Activated CD4-positive, CD25-positive, alpha-beta regulatory T cell treated with anti-CD3 and anti-CD28 coated beads, Interleukin-2, amount 50 U/mL, for 24 hours (primary cell): Measurements from ENCODE around the gene TDRD5.
A peak's percentile ranks its signal among the peaks of the same experiment; 100 is the strongest.
"Not testable (repeated sequence)": the region's sequence is repeated elsewhere in the genome, so short reads cannot be mapped to it uniquely, and the experiment has no call there.

Source experiments
- ATAC-seq, 2 donors: fragments of 150-1000 bp; cut with Tn5 transposase; one replicate each; pipeline ENCODE4 v1.10.0; 2021; ENCODE audit warnings: mild to moderate bottlenecking in 1 of 2, moderate library complexity in 1 of 2

Gene TDRD5

DNA sequence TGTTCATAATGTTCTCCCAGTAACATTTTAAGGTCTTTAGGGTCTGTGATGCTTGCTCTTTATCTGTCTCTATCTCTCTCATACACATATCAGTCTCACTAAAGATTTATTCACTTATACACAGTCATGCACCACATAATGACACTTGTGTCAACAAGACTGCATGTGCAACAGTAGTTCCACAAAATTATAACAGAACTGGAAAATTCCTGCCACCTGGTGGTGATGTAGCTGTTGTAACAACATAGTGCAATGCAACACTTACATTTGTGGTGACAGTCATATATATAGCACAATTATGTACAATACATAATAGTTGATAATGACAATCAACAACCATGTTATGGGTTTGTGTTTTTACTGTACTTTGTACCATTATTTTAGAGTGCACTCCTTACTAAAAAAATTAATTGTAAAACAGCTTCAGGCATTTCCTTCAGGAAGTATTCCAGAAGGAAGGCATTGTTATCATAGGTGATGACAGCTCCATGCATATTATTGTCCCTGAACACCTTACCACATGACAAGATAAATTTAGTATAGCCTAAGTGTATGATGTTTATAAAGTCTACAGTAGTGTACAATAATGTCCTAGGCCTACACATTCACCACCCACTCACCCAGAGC is 8.1 kb downstream of the TDRD5 start:
- no peak for ATAC-seq

DNA sequence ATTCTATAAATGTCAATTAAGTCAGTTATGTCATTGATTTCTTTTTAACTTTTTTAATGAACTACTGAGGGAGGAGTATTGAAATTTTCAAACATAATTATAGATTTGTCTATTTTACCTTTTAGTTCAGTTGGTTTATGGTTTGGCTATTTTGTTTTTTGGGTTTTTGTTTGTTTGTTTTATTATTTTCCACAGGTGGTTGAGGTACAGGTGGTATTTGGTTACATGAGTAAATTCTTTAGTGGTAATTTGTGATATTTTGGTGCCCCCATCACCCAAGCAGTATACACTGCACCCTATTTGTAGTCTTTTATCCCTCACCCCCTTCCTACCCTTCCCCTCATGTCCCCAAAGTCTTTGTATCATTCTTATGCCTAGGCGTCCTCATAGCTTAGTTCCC is 9.5 kb downstream of the TDRD5 start:
- no peak for ATAC-seq

DNA sequence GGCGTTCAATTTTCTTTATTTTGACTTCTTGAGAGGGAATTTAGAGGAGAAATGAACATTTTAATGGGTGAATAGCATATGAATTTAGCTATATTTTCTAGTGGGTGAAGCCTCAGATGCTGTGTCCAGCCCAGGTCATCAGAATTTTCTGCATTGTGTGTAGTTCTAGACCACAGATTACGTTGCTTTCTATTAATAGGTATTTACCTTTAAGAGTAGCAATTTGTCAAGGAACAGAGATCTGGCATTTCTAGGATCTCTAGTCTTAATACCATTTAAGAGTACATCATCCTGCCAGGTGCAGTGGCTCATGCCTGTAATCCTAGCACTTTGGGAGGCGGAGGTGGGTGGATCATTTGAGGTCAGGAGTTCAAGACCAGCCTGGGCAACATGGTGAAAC is 20.7 kb downstream of the TDRD5 start:
- no peak for ATAC-seq

DNA sequence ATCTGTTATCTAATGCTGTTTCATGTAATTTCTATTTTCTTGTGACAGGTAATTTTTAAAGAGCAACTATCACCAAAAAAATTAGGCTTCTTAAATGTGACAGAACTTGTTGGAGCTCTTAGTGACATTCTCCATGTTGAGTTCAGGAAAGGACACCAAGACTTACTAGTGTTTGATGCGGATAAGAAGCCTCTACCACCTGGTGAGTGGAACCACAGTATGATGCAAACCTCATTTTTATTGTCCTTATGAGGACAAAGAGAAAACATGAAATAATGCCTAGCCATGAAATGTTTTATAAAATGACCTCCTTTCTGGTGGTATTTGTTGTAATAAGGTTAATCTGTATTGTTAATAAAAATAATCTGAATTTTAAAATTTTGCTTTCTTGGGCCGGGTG is 39.1 kb downstream of the TDRD5 start:
- no peak for ATAC-seq

DNA sequence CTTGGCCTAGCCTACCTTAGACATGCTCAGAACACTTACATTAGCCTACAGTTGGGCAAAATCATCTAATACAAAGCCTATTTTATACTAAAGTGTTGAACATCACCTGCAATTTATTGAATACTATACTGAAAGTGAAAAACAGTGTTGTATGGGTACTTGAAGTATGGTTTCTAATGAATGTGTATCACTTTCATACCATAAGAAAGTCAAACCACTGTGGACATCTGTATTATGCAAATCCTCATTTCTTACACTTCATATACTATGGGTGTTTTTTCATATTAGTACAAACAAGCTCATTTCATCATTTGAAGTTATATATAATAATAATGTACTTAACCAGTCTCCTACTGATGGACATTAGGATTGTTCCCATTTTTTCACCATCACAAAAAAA is 41.2 kb downstream of the TDRD5 start:
- ATAC-seq = no peak

DNA sequence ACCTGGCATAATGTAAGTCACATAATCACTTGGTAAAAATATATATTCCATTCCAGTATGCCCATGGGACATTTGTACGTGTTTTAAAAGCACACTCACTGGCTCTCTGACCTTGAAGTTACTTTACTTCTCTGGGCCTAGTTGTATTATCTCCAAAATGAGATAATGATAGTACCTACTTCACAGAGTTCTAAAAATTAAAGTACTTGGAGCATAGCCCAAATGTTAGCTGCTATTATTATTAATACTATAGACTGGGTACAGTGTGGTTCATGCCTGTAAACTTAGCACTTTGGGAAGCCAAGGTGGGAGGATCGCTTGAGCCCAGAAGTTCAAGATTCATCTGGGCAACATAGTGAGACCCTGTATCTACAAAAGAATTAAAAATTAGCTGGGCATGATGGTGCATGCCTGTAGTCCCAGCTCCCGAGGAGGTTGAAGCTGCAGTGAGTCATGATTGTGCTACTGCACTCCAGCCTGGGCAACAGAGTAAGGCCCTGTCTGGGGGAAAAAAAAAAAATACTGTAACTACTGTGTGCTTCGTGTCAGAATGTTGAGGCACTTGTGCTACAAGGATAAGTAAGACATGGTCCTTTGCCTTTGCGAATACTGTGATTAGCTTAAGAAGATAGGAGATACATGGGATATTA is 45.7 kb downstream of the TDRD5 start:
- ATAC-seq = no peak

DNA sequence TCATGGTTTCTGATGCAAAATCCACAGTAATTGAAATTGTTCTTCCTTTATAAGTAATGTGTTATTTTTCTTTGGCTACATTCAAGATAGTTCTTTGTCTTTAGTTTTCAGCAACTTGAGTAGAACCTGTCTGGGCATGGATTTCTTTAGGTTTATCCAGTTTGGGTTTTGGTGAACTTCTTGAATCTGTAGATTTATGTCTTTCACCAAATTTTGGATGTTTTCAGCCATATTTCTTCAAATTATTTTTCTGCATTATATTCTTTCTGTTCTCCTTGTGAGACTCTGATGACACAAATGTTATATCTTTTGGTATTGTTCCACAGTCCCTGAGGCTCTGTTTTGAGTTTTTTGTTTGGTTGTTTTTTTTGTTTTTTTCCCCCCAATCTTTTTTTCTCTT is 69.4 kb downstream of the TDRD5 start:
- ATAC-seq = no peak

DNA sequence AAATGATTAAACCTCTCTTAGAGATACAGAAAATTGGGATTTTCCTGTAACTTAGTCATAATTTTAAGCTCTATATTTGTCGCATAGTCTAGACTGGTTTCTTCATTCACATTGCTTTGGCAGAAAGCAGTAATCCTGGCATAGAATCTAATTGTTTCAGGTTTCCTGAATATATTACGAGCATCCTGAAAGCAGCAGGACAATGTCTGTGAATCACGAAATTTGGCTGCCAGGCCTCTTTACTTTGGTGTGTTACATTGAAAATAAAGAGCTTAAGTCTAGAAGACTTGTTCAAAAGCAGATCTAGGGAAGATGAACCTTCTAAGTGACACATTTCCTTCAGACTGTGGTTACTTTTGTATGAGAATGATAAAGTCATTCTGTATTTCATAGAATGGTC is 72.2 kb downstream of the TDRD5 start:
- ATAC-seq = no peak

DNA sequence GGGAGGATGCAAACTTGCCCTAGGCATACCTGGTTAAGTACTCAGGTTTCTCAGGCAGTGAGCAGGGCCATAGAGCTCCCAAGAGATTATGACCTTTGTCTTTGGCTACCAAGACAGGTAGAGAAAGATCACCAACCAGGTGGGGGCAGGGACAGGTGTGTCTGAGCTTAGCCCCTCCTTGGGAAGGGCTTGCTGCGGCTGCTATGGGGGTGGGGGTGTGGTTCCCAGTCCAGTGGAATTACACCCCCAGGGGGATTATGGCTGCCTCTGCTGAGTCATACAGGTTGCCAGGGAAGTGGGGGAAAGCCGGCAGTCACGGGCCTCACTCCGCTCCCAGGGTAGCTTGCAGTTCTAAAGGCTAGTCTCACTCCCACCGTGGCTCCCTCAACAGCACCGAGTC is 86.2 kb downstream of the TDRD5 start:
- no peak for ATAC-seq

DNA sequence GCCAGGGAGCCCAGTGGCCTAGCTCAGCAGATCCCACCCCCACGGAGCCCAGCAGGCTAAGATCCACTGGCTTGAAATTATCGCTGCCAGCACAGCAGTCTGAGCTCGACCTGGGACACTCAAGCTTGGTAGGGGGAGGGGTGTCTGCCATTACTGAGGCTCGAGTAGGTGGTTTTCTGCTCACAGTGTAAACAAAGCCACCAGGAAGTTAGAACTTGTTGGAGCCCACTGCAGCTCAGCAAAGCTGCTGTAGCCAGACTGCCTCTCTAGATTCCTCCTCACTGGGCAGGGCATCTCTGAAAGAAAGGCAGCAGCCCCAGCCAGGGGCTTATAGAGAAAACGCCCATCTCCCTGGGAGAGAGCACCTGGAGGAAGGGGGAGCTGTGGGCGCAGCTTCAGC is 102.9 kb downstream of the TDRD5 start:
- not testable (repeated sequence) for ATAC-seq

DNA sequence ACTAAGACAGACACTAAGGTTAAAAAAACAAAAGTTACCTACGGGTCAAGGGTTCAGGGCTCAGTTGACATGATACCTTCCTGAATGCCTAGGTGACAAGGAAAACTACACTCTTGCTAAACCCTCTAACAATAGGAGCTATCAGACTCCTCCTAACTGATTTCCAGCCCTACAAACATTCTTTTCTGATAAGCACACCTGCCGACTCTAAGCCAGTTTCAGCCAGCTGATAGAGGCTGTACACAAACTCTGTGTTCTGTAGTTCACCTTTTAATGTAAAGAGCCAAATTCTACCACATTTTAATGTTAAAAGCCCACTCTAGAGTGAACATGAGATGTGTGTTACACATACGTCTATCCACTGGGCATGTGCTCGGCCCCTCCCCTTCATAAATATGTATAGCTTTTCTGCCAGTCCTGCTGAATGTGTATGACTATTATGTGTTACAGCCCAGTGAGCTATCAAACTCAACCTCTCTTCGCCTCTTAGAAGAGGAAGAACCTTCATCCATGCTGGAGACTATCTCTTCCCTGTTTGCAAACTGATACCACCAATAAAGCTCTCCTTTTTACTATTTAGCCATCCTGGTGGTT is 111.4 kb downstream of the TDRD5 start:
- no peak for ATAC-seq

DNA sequence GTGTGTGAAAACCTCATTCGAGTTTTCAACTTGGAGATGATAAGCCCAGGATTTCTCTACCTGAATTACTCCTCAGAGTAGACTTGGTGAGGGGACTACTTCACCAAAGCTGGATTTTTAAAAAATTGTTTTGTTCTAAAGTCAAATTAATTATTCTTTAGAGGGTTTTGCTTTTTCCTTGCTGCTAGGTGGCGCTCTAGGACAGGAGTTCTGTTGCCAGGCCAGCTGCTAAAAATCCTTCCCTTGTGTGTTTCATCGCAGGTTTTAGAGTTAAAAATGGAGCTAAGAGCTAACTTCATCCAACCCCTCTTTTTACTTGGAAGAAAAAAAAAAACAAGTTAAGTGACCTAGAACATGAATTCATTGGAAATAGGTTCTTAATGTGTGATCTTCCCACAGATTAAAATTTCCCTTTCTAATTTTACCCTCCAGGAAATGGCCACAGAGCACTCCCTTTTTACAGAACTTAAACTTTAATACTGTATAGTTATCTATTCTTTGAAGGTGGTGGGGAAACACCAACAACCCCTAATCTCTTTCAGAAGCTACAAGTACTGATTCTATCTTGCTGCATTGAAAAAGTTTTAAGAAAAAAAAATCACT is 114.8 kb downstream of the TDRD5 start:
- no peak for ATAC-seq

DNA sequence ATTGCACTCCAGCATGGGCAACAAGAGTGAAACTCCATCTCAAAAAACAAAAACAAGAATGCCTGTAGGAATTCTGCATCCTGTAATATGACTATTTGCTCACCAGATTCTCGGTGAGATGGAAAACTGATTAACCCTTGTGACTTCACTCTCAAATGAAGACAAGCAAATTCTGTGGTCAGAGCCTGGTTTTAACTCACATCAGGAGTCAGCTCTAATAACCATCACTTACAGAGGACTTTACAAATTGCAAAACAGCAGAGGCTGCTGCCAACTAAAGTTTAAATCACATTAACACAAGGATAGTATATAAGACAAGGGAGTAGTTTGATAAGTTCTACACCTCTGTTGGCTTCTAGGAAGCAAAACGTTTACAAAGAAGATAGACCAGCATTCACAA is 115.8 kb downstream of the TDRD5 start:
- ATAC-seq = no peak

DNA sequence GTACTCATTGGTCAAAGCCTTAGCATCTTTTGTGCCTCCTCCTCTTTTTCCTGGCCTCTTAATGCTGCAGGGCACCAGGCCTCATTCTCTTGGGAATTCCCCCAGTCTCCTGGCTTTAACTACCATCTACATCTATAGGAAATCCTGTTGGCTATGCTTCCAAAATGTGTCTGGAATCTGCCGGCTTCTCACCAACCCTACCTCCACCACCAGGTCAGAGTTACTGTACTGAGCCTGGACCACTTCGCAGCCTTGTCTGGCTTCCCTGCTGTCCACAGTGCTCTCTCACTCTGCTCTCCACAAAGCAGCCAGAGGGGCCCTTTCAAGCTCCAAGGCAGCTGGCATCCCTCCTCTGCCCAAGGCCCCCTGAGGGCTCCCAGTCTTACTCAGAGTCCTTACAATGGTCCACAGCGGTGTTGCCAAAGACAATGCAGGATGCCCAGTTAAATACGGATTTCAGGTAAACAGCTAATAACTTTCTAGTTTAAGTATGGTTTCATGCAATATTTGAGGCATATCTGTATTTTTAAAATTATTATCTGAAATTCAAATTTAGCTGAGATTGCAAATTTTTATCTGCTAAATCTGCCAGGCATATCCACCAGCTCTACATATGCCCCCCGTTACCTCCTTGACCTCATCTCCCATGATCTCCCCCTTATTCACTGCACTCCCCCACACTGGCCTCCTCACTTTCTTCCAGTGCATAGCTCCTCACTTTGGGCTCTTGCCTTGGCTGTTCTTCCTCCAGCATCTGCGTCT is 117.0 kb downstream of the TDRD5 start:
- no peak for ATAC-seq

DNA sequence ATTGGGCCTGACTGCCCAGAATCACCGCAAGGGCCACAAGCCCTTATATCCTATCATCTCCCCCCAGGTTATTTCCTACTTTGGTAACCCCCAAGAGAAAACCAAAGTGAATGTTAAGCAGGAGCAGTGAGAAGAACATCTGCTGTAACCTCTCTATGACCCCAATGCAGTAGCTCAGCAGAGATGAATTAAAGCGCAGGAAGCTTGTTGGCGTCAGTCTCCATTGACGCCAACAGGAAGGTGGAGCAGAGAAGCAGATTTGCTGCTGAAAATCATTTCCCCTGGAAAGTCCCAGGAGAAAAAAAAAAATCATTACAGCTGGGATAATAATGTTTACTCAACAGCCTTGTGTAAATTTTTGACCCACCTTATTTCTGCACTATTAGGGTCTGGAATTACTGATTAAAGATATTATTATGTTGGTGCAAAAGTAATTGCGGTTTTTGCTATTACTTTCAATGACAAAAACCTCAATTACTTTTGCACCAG is 118.3 kb downstream of the TDRD5 start:
- ATAC-seq = peak in 1 of 2 donors; percentile 21

DNA sequence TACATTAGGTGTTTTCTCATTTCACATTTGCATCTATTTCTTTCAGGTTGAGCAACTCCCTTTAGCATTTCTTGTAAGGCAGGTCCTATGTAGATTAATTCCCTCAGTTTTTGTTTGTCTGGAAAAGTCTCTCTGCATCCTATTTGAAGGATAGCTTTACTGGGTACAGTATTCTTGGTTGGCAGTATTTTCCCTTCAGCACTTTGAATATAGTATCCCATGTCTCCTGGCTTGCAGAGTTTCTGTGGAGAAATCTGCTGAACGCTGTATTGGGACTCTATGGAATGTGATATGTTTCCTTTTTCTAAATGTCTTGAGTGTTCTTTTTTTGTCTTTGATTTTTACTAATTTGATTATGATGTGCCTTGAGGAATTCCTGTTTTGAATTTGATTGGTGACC is 122.5 kb downstream of the TDRD5 start:
- no peak for ATAC-seq

DNA sequence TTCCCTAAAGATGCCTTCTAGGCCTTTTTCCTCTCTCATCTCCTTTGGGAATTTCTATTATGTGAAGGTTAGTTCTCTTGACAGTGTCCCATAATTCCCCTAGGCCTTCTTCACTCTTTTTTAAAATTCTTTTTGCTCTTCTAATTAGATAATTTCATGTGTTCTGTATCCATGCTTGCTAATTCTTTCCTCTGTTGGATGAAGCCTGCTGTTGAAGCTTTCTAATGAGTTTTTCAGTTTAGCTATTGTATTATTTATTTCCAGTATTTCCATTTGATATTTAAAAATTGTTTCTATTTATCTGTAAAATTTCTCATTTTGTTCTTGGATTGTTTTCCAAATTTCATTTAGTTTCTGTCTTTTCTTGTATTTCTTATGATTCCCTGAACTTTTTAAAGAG is 123.0 kb downstream of the TDRD5 start:
- no peak for ATAC-seq

DNA sequence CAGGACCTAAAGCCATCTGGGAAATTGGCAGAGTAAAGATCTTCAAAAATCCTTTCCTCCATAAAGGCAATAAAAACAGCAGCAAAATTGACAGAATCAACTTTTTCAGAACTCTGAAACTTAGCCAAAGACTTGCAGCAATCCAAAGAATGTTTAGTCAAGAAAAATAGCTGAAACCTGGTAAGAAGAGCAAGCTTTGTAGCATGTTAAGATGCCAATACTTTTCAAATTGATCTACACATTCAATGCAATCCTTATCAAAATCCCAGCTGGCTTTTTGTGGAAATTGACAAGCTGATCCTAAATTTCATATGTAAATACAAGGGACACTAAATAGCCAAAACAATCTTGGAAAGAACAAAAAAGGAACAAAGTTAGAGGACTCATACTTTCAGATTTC is 127.6 kb downstream of the TDRD5 start:
- ATAC-seq = no peak

DNA sequence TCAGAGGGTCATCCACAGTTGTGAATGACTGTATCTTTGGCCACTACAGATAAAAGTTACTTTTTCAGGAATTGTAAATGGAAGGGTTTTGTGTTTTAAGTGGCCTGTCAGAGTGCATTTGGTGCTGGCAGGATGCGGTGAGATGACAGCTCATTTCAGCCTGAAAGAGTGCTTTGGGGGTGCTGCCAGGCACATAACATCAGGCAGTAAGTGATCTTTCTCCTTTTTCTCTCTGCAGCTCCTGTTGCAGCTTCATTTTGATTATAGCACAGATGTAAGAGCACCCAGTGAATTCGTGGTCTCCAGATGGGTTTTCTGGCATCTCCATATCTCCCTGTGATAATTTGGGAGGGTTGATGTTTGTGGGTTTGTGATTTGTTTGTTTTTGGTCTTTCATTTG is 136.6 kb downstream of the TDRD5 start:
- ATAC-seq = no peak

DNA sequence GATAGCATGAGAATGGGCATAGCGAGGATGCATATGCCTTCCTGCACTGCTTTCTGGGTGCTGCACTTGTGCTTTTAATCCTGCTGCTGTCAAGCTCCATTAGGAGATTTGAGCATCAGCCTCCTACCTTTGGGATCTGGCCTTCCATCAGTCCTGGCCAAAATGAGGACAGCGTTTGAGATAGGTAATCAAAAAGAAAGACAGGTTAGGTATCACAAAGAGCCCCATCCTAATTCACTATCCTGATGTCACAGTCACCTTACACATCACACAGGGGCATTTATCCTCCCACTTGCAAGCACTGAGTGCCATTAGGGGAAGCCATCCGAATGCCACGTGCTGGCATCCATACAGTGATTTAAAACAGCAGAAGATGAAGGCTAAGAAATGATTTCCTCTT is 138.2 kb downstream of the TDRD5 start:
- no peak for ATAC-seq

DNA sequence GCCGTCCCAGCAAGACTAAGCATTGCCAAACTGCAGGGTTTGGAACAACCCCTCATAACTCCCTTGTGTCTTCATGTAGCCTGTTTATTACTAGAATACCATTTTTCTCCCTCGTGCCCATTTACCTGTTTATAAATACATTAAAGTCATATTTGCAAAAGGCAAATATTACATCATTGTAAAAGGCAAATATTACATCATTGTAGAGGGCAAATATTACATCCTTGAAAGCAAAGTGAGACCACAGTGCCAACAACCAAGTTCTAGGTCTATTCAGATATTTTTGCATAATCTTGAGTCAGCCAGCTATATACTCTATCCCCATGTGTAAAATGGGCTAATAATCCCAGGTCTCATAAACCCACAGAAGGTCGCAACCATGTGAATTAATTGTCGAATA is 140.0 kb downstream of the TDRD5 start:
- ATAC-seq = no peak
